ENCODE results near the gene ABHD5.
"Not testable (repeated sequence)": the region's sequence is repeated elsewhere in the genome, so short reads cannot be mapped to it uniquely, and the experiment has no call there.

ABHD5 gene

DNA sequence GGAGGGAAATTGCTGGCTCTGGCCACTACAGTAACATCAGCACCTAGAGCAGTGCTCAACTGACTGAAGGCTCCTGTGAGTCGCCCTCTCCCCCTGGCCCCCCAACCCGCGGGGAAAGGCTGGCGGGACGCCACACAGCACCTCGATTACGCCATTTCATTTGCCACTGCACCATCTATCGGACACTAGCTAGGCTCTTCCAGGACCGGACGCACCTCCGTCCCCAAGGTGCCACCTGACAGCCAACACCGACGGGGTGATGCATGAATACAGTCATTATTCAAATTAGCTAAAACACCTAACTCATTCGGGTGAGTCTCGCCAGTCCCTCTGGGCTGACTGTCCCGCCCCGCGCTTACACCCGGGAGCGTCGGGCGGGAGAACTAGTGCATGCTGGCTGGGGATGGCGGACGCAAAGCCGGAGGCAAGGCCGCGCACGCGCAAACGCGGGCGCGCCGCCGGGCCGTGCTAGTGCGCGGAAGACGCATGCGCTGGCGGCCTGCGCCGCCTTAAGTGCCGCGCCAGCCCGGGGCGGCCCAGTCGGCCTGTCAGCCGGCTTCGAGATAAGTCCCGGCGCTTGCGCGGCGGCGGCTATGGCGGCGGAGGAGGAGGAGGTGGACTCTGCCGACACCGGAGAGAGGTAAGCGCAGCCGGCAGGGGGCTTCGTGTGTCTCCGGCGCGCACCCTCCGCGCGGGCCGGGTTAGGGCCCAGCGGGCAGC, at the start of gene ABHD5:
ABHD5 (plus strand) TSS at position 539 of the 720 bp plus-strand sequence; CDS start at position 594, 55 bp downstream.
- DNase-seq: peak; percentile 96 to 99 (median 98)

DNA sequence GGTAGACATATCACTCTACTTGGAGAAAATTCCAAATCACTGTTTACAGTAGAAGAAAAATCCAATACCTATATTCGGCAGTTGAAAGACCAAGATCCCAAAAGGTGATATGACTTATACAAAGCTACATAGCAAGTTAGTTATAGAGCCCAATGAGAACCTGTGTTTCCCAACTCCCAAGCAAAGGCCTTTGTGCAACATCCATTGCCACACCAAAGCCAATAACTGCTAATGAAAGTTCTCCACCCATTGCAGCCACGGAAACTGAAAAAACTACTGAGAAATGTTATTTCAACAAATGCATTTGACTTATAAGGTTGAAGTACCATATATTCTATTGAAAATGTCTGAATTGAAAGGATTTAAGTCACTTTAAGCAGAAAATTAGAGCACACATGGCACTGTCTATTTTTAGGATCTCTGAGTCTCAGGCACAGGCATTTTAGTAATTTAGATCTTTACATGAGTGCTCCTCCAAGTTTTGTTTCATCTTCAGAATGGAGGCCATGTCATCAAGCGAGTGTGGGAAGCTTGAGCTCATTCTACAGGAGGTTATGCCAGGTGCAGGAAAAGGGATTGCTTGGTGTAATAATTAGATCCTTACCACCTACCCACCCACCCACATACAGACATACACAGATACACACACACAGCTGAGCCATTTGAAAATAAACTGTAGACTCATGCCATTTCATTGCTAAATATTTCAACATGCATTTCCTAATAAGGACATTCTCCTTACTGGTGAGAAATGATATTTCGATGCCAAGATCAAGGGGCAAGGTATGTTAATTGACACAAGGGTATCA, 49.2 kb upstream of the ABHD5 start:
- peak; percentile 13 to 37 (median 30) for DNase-seq

DNA sequence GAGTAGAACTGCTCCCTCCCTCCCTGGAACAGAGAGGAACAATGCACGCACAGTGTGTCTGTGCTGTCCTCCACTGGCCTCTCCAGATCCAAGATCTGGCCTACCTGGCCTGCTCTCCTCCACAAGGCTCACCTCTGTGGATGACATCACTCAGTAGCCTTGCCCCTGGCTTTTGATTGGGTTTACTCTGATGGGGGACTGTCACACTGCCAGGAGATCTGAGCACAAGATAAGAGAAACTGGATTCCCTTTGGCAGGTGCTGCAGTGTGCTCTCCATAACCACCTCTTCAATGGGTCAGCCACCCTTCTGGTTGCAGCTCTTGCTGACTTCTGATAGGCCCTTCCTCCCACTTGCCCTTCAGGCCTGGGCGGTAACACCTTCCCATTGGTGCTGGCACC, 46.3 kb upstream of the ABHD5 start:
- DNase-seq: no peak

DNA sequence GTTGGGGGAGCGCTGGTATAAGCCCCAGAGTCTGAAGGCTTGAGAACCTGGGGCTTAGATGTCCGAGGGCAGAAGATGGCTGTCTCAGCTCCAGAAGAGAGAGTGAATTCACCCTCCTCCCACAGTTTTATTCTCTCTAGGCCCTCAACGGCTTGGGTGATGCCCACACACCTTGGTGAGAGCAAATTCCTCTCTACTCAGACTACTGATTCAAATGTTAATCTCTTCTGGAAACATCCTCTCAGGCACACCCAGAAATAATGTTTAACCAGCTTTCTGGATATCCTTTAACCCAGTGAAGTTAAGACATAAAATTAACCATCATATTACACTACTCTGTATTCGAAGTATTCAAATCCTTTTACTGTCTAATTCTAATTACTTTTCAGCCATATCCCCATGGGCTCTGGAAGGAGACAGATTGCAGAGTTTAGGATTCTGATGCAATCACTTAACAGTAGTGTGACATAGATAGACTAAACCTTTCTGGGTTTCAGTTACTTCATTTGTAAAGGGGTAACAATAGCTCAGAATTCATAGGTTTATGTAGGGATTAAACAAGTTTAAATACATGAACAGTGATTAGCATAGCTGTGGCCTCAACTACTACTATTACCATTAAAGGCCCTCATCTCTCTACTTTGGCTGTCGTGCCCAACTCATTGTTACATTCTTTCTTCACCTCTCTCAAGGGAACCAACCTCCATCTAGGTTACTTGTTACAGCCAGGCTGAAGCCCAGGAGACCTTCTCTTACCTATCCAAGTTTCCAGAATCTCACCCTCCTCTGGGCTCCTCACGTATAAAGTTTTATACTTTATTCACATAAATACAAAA, 43.2 kb upstream of the ABHD5 start:
- no peak for DNase-seq

DNA sequence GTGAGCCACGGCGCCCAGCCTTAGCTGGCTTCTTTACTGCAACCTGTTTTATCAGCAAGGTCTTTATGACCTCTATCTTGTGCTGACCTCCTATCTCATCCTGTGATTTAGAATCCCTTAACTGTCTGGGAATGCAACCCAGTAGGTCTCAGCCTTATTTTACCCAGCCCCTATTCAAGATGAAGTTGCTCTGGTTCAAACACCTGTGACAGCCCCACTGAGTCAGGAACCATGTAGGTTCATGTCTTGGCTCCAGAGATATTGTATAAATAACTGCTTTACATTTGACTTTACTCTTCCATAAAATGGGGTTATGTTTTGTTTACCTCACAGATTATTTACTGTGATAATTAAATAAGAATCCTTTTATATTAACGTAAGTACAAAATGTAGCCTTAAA, 41.8 kb upstream of the ABHD5 start:
- no peak for DNase-seq

GRCh38 chr3:43649365-43649968, 41.3 kb upstream of the ABHD5 start:
- DNase-seq: no peak

DNA sequence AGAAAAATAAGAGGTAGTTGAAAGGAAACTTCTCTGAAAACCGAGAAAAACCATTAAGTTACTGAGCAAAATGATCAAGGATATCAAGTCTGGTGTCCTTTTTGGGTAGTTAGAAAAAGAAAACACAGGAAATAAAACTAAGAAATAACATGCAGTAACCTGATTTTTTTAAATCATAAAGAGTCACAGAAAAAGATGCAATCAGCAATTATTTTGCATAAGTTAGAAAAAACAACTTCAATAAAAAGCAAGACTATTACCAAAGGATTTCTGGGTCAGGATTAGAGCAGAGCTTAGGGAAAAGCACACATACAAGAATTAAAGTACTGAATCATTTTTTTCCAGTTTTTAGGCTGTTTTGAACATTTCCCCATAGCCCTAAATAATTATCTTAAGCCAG, 40.4 kb upstream of the ABHD5 start:
- DNase-seq: no peak

- not testable (repeated sequence) for DNase-seq
Observed at GRCh38 chr3:43656390-43656789, 34.3 kb upstream of the ABHD5 start.

- no peak for DNase-seq
Observed at GRCh38 chr3:43659250-43659880, 31.4 kb upstream of the ABHD5 start.

DNA sequence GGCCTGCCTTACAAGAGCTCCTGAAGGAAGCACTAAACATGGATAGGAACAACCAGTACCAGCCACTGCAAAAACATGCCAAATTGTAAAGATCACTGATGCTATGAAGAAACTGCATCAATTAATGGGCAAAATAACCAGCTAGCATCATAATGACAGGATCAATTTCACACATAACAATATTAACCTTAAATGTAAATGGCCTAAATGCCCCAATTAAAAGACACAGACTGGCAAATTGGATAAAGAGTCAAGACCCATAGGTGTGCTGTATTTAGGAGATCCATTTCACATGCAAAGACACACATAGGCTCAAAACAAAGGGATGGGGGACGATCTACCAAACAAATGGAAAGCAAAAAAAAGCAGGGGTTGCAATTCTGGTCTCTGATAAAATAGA, 29.4 kb upstream of the ABHD5 start:
- DNase-seq: not testable (repeated sequence)

GRCh38 chr3:43665011-43665410, 25.7 kb upstream of the ABHD5 start:
- DNase-seq: not testable (repeated sequence)

DNA sequence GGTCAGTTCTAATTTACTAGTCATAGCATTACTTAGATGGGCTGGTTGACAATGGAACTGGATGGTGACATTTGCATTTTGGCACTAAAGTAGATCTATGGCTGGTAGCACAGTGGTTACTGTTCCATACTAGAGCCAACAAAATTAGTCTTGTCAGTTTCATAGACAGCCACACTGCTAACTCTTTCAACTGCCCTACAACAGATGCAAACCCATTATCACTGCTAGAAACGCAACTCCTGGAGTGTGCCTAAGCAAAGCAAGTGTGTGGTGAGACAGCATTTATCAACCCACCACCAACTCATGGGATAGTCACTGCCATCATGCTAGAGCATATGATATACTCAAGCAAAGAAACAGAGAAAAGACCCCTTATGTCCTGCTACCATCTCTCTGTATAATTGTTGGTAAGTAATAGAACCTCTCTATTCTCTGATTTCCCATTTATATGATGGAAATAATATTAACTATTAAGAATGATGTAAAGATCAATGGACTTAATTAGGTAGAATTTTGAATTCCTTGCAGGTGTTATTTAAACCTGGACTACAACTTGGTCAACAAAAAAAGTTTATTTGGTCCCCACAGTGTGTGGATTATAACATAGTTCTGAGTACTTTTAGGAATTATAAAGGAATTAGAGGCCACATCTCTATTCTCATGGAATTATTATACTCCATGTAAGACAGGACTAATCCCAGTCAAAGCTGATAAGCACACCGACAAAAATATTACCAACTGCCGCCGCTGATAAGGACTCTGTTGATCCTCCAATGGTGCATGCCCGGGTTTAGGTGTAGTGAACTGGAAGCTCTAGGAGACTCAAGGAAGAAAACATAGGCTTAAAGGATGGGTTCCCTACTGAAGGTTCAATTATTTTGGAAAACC, 19.9 kb upstream of the ABHD5 start:
- DNase-seq: no peak

GRCh38 chr3:43674345-43675085, 16.2 kb upstream of the ABHD5 start:
- no peak for DNase-seq

DNA sequence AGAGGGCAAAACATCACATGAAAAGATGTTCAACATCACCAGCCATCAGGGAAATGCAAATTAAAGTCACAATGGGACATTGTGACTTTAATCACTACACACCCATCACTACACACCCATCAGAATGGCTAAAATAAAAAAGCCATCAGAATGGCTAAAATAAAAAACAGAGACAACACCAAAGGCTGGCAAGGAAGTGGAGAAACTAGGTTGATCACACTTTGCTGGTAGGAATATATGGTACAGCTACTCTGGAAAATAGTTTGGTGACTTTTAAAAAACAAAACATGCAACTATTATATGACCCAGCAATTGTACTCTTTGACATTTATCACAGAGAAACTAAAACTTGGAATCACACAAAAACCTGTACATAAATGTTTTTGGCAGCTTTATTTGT, 15.1 kb upstream of the ABHD5 start:
- DNase-seq: no peak

DNA sequence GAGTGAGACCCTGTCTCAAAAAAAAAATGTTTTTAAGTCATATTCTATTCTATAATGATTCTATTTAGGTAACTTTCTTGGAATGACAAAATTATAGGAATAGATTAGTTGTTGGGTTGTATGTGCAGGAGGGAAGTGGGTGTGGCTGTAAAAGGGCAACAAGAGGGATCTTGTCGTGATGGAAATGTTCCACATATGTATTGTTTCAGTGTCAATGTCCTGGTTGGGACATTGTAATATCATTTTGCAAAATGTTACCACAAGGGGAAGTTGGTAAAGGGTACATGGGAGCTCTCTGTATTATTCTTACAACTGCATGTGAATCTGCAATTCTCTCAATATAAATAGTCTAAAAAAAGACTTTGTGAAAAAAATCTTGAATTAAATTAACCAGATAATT, 14.3 kb upstream of the ABHD5 start:
- DNase-seq: no peak

DNA sequence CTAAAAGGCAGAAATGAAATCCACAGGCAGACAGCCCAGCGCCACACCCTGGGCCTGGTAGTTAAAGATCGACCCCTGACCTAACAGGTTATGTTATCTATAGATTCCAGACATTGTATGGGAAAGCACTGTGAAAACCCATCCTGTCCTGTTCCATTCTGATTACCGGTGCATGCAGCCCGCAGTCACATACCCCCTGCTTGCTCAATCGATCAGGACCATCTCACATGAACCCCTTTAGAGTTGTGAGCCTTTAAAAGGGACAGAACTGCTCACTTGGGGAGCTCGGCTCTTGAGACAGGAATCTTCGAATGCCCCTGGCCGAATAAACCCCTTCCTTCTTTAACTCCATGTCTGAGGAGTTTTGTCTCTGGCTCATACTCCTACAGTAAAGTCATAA, 12.4 kb upstream of the ABHD5 start:
- DNase-seq: not testable (repeated sequence)

DNA sequence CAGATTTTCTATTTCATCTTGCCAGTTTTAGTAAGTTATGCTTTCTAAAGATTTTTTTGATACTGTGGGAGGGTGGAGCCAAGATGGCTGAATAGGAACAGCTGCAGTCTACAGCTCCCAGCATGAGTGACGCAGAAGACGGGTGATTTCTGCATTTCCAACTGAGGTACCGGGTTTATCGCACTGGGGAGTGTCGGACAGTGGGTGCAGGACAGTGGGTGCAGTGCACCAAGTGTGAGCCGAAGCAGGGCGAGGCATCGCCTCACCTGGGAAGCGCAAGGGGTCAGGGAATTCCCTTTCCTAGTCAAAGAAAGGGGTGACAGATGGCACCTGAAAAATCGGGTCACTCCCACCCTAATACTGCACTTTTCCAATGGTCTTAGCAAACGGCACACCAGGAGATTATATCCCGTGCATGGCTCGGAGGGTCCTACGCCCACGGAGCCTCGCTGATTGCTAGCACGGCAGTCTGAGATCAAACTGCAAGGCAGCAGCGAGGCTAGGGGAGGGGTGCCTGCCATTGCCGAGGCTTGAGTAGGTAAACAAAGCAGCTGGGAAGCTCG, 11.8 kb upstream of the ABHD5 start:
- DNase-seq: not testable (repeated sequence)

- not testable (repeated sequence) for DNase-seq
Observed at GRCh38 chr3:43680857-43681256, 9.9 kb upstream of the ABHD5 start.

DNA sequence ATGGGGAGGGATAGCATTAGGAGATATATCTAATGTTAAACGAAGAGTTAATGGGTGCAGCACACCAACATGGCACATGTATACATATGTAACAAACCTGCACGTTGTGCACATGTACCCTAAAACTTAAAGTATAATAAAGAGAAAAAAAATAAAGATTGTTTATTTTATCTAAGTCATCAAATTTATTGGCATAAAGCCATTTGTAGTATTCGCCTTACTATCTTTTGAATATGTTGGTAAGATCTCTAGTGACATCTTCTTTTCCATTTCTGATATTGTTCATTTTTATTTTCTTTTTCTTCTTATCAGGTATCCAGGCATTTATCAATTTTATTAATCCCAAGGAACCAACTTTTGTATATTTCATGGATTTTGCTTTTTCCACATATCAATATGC, 5.8 kb upstream of the ABHD5 start:
- no peak for DNase-seq

GRCh38 chr3:43685921-43686320, 4.8 kb upstream of the ABHD5 start:
- DNase-seq: no peak

All from suppressor macrophage treated with lipopolysaccharide for 1 hour (primary cell).